Measurements from ENCODE around the gene FHIT. TPM values are rescaled to one million over a fixed set of nuclear protein-coding genes. Genes with fewer than 3 reads are reported as not detected.

The FHIT gene
- total and polyA plus RNA-seq, 2 experiments from 2014 or later, result 0.22 to 0.90 TPM

GRCh38 chr3:59728587-59728908 is 1522.7 kb downstream of the FHIT start:
- Histone ChIP-seq H3F3A (ENCODE audit: insufficient read depth) (no peaks in the 10 kb centered on the region), H3K9ac (no peak overlapping the region), H3K4me2 (ENCODE audit: unreplicated experiment) (no peak overlapping the region), H3K9me2 (ENCODE audit: insufficient read depth) (no peaks in the 10 kb centered on the region), H3K27me3 (replicated peaks; ENCODE audit: insufficient read depth) (no peaks in the 10 kb centered on the region), H2AFZ (no peak overlapping the region), H3K4me3 (no peak overlapping the region), H4K20me1 (ENCODE audit: insufficient read depth) (no peaks in the 10 kb centered on the region), H3K79me2 (ENCODE audit: insufficient read depth) (no peaks in the 10 kb centered on the region), H3K9me3 (ENCODE audit: low read depth) (no peaks in the 10 kb centered on the region), H3K36me3 (ENCODE audit: low read depth) (no peaks in the 10 kb centered on the region), H3K27ac (no peak overlapping the region), H3K4me1 (ENCODE audit: insufficient read depth) (no peaks in the 10 kb centered on the region)
- TF ChIP-seq EZH2 (IDR thresholded peaks at IDR 0.05; ENCODE audit: insufficient read depth, poor library complexity, severe bottlenecking), result no peak
- no peak for DNase-seq
- in situ Hi-C loops (cut with MboI), result no loop called here

GRCh38 chr3:59727902-59728586 is 1523.2 kb downstream of the FHIT start:
- Histone ChIP-seq H3K27ac (no peak overlapping the region), H3K79me2 (ENCODE audit: insufficient read depth) (no peaks in the 10 kb centered on the region), H3K27me3 (replicated peaks; ENCODE audit: insufficient read depth) (no peaks in the 10 kb centered on the region), H3K9ac (no peak overlapping the region), H3K4me1 (ENCODE audit: insufficient read depth) (no peaks in the 10 kb centered on the region), H3F3A (ENCODE audit: insufficient read depth) (no peaks in the 10 kb centered on the region), H3K4me2 (ENCODE audit: unreplicated experiment) (no peak overlapping the region), H3K9me3 (ENCODE audit: low read depth) (no peaks in the 10 kb centered on the region), H3K36me3 (ENCODE audit: low read depth) (no peaks in the 10 kb centered on the region), H3K9me2 (ENCODE audit: insufficient read depth) (no peaks in the 10 kb centered on the region), H4K20me1 (ENCODE audit: insufficient read depth) (no peaks in the 10 kb centered on the region), H3K4me3 (no peak overlapping the region), H2AFZ (no peak overlapping the region)
- DNase-seq, result no peak
- TF ChIP-seq EZH2 (IDR thresholded peaks at IDR 0.05; ENCODE audit: insufficient read depth, poor library complexity, severe bottlenecking) (no peak), EZH2phosphoT487 (IDR thresholded peaks at IDR 0.05; ENCODE audit: insufficient read depth, low read depth) (no peak)
- 63 to 65% methylated on average over 4 of the region's 4 CpGs for WGBS, 2 experiments (ENCODE audit: low coverage in 1 of 2, low lambda C conversion rate in 2 of 2, missing lambda C conversion rate in 2 of 2)
- in situ Hi-C loops (cut with MboI), result no loop called here

- no peaks in the 10 kb centered on the region for H3K9me2 ChIP-seq (ENCODE audit: insufficient read depth)
- no peak overlapping the region for H3K4me2 ChIP-seq (ENCODE audit: unreplicated experiment)
- no peak overlapping the region for H3K9ac ChIP-seq
- no peaks in the 10 kb centered on the region for H3K36me3 ChIP-seq (ENCODE audit: low read depth)
- H3K9me3 ChIP-seq (ENCODE audit: low read depth), result no peaks in the 10 kb centered on the region
- no peak for DNase-seq
- H3K4me1 ChIP-seq (ENCODE audit: insufficient read depth), result no peaks in the 10 kb centered on the region
- H3K27ac ChIP-seq, result no peak overlapping the region
- TF ChIP-seq EZH2 (IDR thresholded peaks at IDR 0.05; ENCODE audit: insufficient read depth, poor library complexity, severe bottlenecking) (no peak), EZH2phosphoT487 (IDR thresholded peaks at IDR 0.05; ENCODE audit: insufficient read depth, low read depth) (no peak)
- no peak overlapping the region for H3K4me3 ChIP-seq
- 77 to 78% methylated on average over 2 of the region's 2 CpGs for WGBS, 2 experiments (ENCODE audit: low coverage in 1 of 2, low lambda C conversion rate in 2 of 2, missing lambda C conversion rate in 2 of 2)
- H3K27me3 ChIP-seq (replicated peaks; ENCODE audit: insufficient read depth), result no peaks in the 10 kb centered on the region
- no peaks in the 10 kb centered on the region for H3F3A ChIP-seq (ENCODE audit: insufficient read depth)
- in situ Hi-C loops (cut with MboI), result no loop called here
- no peaks in the 10 kb centered on the region for H3K79me2 ChIP-seq (ENCODE audit: insufficient read depth)
- no peaks in the 10 kb centered on the region for H4K20me1 ChIP-seq (ENCODE audit: insufficient read depth)
- H2AFZ ChIP-seq, result no peak overlapping the region
These were observed 1525.0 kb downstream of the FHIT start for GRCh38 chr3:59726279-59726678.

DNA sequence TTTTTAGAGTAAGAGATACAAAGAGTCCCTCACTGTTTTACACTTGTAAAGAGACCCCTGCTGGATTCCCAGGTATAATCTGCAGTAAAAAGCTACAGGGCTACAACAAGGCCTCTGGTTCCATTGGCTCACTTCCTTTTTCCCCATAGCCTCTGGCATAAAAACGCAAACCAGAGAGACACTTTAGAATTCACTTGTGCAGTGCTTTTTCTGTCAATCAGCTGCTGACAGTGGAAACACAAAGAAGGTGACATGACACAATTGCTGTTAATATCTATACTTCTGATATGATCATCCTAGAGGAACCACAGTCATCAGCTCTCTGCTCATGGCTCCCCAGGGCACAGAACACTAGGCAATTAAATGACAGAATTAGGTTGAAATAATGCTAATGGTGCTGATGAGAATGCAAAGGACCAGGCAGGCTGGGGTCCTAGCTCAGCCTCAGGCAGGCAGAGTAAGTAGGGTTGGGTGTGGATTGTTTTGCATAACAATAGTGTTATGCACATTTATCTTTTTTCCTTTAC is 1533.5 kb downstream of the FHIT start:
- Histone ChIP-seq H3K9ac (no peak overlapping the region), H3F3A (ENCODE audit: insufficient read depth) (no peaks in the 10 kb centered on the region), H3K4me1 (ENCODE audit: insufficient read depth) (no peaks in the 10 kb centered on the region), H3K79me2 (ENCODE audit: insufficient read depth) (no peaks in the 10 kb centered on the region), H3K4me3 (no peak overlapping the region), H3K9me2 (ENCODE audit: insufficient read depth) (no peaks in the 10 kb centered on the region), H3K9me3 (ENCODE audit: low read depth) (no peaks in the 10 kb centered on the region), H3K27ac (no peak overlapping the region), H3K27me3 (replicated peaks; ENCODE audit: insufficient read depth) (0 out of 2 replicates have a peak, but pooled peaks cover 7% of the 10 kb centered on the region), H2AFZ (no peak overlapping the region), H3K36me3 (ENCODE audit: low read depth) (no peaks in the 10 kb centered on the region), H3K4me2 (ENCODE audit: unreplicated experiment) (no peak overlapping the region), H4K20me1 (ENCODE audit: insufficient read depth) (no peaks in the 10 kb centered on the region)
- WGBS, 2 experiments (ENCODE audit: low coverage in 1 of 2, low lambda C conversion rate in 2 of 2, missing lambda C conversion rate in 2 of 2), result 59 to 83% methylated on average over 1 of the region's 1 CpG
- no peak for DNase-seq
- TF ChIP-seq EZH2phosphoT487 (IDR thresholded peaks at IDR 0.05; ENCODE audit: insufficient read depth, low read depth) (no peak), EZH2 (IDR thresholded peaks at IDR 0.05; ENCODE audit: insufficient read depth, poor library complexity, severe bottlenecking) (no peak)
- in situ Hi-C loops (cut with MboI), result no loop called here

DNA sequence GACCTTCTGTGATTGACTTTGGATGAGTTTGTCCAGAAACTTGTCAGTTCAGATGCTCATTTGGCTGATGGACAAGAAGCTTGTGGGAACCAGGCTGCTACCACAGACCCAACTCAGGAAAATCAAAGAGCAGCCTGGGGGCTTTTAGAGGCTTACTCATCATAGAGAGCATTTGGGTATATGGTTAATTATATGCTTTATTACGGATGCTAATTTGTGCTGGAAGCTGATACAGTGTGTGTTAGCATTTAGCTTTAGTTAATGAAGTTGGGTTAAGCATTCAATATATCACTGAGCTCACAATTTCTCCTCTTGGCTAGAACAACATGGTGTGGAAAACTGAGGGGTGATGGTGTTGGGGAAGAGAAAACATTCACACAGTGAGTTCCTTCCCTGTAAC is 1537.2 kb downstream of the FHIT start:
- in situ Hi-C loops (cut with MboI), result no loop called here
- 0 out of 2 replicates have a peak, but pooled peaks cover 4% of the 10 kb centered on the region for H3K27me3 ChIP-seq (replicated peaks; ENCODE audit: insufficient read depth)
- WGBS, 2 experiments (ENCODE audit: low coverage in 1 of 2, low lambda C conversion rate in 2 of 2, missing lambda C conversion rate in 2 of 2), result 13 to 14% methylated on average over 1 of the region's 1 CpG
- H3K27ac ChIP-seq, result no peak overlapping the region
- no peaks in the 10 kb centered on the region for H3K36me3 ChIP-seq (ENCODE audit: low read depth)
- H3F3A ChIP-seq (ENCODE audit: insufficient read depth), result no peaks in the 10 kb centered on the region
- no peak overlapping the region for H3K4me3 ChIP-seq
- no peaks in the 10 kb centered on the region for H3K4me1 ChIP-seq (ENCODE audit: insufficient read depth)
- no peak for TF ChIP-seq EZH2 (IDR thresholded peaks at IDR 0.05; ENCODE audit: insufficient read depth, poor library complexity, severe bottlenecking)
- TF ChIP-seq EZH2phosphoT487 (IDR thresholded peaks at IDR 0.05; ENCODE audit: insufficient read depth, low read depth), result no peak
- no peaks in the 10 kb centered on the region for H3K9me3 ChIP-seq (ENCODE audit: low read depth)
- no peaks in the 10 kb centered on the region for H3K79me2 ChIP-seq (ENCODE audit: insufficient read depth)
- DNase-seq, result no peak
- H3K9ac ChIP-seq, result no peak overlapping the region
- no peaks in the 10 kb centered on the region for H4K20me1 ChIP-seq (ENCODE audit: insufficient read depth)
- no peaks in the 10 kb centered on the region for H3K9me2 ChIP-seq (ENCODE audit: insufficient read depth)
- no peak overlapping the region for H3K4me2 ChIP-seq (ENCODE audit: unreplicated experiment)
- H2AFZ ChIP-seq, result no peak overlapping the region

All from GM23248 (cell line).